Measurements from ENCODE around the gene PPT2.

The PPT2 gene

GRCh38 chr6:32118782-32119628 lies 34.9 kb upstream of the PPT2 start:
- TF ChIP-seq SIN3A (IDR thresholded peaks at IDR 0.05; ENCODE audit: borderline replicate concordance, insufficient read depth, low read length) (no peak), FOXP2 (optimal IDR thresholded peaks at IDR 0.05; ENCODE audit: borderline replicate concordance, extremely low read depth, extremely low read length, insufficient read depth) (no peak), TAF1 (IDR thresholded peaks at IDR 0.05; ENCODE audit: borderline replicate concordance, insufficient read depth, low read length) (no peak), REST (IDR thresholded peaks at IDR 0.05; ENCODE audit: insufficient read depth in 1 of 2, low read depth in 2 of 2, low read length in 2 of 2) (no peak), POLR2AphosphoS5 (IDR thresholded peaks at IDR 0.05; ENCODE audit: low read depth, low read length) (no peak)

GRCh38 chr6:32120573-32121059 lies 33.3 kb upstream of the PPT2 start:
- no peak for TF ChIP-seq REST (IDR thresholded peaks at IDR 0.05; ENCODE audit: insufficient read depth in 1 of 2, low read depth in 2 of 2, low read length in 2 of 2)
- TF ChIP-seq FOXP2 (optimal IDR thresholded peaks at IDR 0.05; ENCODE audit: borderline replicate concordance, extremely low read depth, extremely low read length, insufficient read depth) = no peak
- no peak for TF ChIP-seq TAF1 (IDR thresholded peaks at IDR 0.05; ENCODE audit: borderline replicate concordance, insufficient read depth, low read length)
- no peak for TF ChIP-seq POLR2AphosphoS5 (IDR thresholded peaks at IDR 0.05; ENCODE audit: low read depth, low read length)
- no peak for TF ChIP-seq SIN3A (IDR thresholded peaks at IDR 0.05; ENCODE audit: borderline replicate concordance, insufficient read depth, low read length)

- no peak for TF ChIP-seq FOXP2 (optimal IDR thresholded peaks at IDR 0.05; ENCODE audit: borderline replicate concordance, extremely low read depth, extremely low read length, insufficient read depth)
- no peak for TF ChIP-seq TAF1 (IDR thresholded peaks at IDR 0.05; ENCODE audit: borderline replicate concordance, insufficient read depth, low read length)
- TF ChIP-seq POLR2AphosphoS5 (IDR thresholded peaks at IDR 0.05; ENCODE audit: low read depth, low read length) = no peak
- TF ChIP-seq REST (IDR thresholded peaks at IDR 0.05; ENCODE audit: insufficient read depth in 1 of 2, low read depth in 2 of 2, low read length in 2 of 2) = no peak
- TF ChIP-seq SIN3A (IDR thresholded peaks at IDR 0.05; ENCODE audit: borderline replicate concordance, insufficient read depth, low read length) = no peak
These were observed 30.3 kb upstream of the PPT2 start for GRCh38 chr6:32123681-32124080.

GRCh38 chr6:32126880-32127279 lies 27.1 kb upstream of the PPT2 start:
- TF ChIP-seq POLR2AphosphoS5 (IDR thresholded peaks at IDR 0.05; ENCODE audit: low read depth, low read length) (no peak), TAF1 (IDR thresholded peaks at IDR 0.05; ENCODE audit: borderline replicate concordance, insufficient read depth, low read length) (no peak), FOXP2 (optimal IDR thresholded peaks at IDR 0.05; ENCODE audit: borderline replicate concordance, extremely low read depth, extremely low read length, insufficient read depth) (no peak), REST (IDR thresholded peaks at IDR 0.05; ENCODE audit: insufficient read depth in 1 of 2, low read depth in 2 of 2, low read length in 2 of 2) (no peak), SIN3A (IDR thresholded peaks at IDR 0.05; ENCODE audit: borderline replicate concordance, insufficient read depth, low read length) (no peak)

Measured in PFSK-1 (cell line).